Endothelial cell of umbilical vein (primary cell): ENCODE data around the gene COLEC11. TPM values are rescaled to one million over a fixed set of nuclear protein-coding genes. Genes with fewer than 3 reads are reported as not detected.

Source experiments
- BruUV-seq: library from RNA; stranded (reverse); fragments of 400-500 nt; replicated peaks from 2 replicates; lab custom pipeline; 2021; lab: Mats Ljungman, UMichigan
- CTCF ChIA-PET: fragments of 300-600, 350-600 bp; sonication (Branson Sonifier 250); formaldehyde crosslinking; loops from one replicate; lab custom pipeline; 2021; ENCODE audit warnings: antibody characterized with exemption, inconsistent platforms; lab: Charles Lee
- POLR2A ChIA-PET: fragments of 300-600, 350-600 bp; sonication (Branson Sonifier 250); formaldehyde crosslinking; loops from one replicate; lab custom pipeline; 2021; ENCODE audit warnings: antibody characterized with exemption, inconsistent platforms; lab: Charles Lee
- DNase-seq: peaks from one replicate; pipeline ENCODE4 v3.0.0-alpha.2; 2011; ENCODE audit warnings: low read depth, low spot score
- FAIRE-seq: peaks from 2 replicates; lab custom pipeline; 2011; peaks lifted over from hg19 to GRCh38; lab: Jason Lieb, UNC
- H2AFZ ChIP-seq: 2 replicates; pipeline ENCODE4 v1.6.0; 2012; ENCODE audit warnings: low read depth, low read length, control low read depth, inconsistent platforms
- H3K27ac ChIP-seq: 2 replicates; pipeline ENCODE4 v1.5.1; 2011; ENCODE audit warnings: low read depth, mild to moderate bottlenecking, control low read depth, low read length, moderate library complexity; ENCODE audit not compliant: insufficient read depth
- H3K27me3 ChIP-seq, 2 experiments: 2 replicates each; pipeline versions ENCODE4 v1.6.0 to v1.6.1; 2011; ENCODE audit warnings: low read length in 2 of 2, mixed read lengths in 1 of 2; ENCODE audit not compliant: control insufficient read depth in 2 of 2, insufficient read depth in 2 of 2
- H3K36me3 ChIP-seq, 2 experiments: 2 replicates in 1 of 2; 3 replicates in 1 of 2; pipeline ENCODE4 v1.5.1; 2011; ENCODE audit warnings: low read length in 2 of 2, mild to moderate bottlenecking in 1 of 2, moderate library complexity in 1 of 2; ENCODE audit not compliant: control insufficient read depth in 2 of 2, insufficient read depth in 2 of 2; ENCODE audit errors: extremely low read depth in 1 of 2
- H3K4me1 ChIP-seq: 3 replicates; pipeline ENCODE4 v1.5.1; 2011; ENCODE audit warnings: mild to moderate bottlenecking, low read length; ENCODE audit not compliant: control insufficient read depth, insufficient read depth; ENCODE audit errors: extremely low read depth
- H3K4me2 ChIP-seq: 2 replicates; pipeline ENCODE4 v1.6.1; 2011; ENCODE audit warnings: low read length, control low read depth, mixed read lengths; ENCODE audit not compliant: insufficient read depth
- H3K4me3 ChIP-seq, 3 experiments: fragments of 200-600 bp in 1 of 3; sonication (generic), shearing (Covaris generic) in 1 of 3; replicated peaks in 1 of 3; 2 replicates each; pipeline ENCODE4 v1.5.1; 2011 to 2016; ENCODE audit warnings: control low read depth in 3 of 3, low read length in 3 of 3, mild to moderate bottlenecking in 2 of 3, inconsistent platforms in 1 of 3, low read depth in 1 of 3, moderate library complexity in 1 of 3; ENCODE audit not compliant: insufficient read depth in 1 of 3
- H3K79me2 ChIP-seq: 2 replicates; pipeline ENCODE4 v1.6.0; 2012; ENCODE audit warnings: low read length, inconsistent platforms; ENCODE audit not compliant: control insufficient read depth, insufficient read depth
- H3K9ac ChIP-seq: replicated peaks from 2 replicates; pipeline ENCODE3; 2011; ENCODE audit warnings: low read length, control low read depth; ENCODE audit not compliant: insufficient read depth; ENCODE audit errors: extremely low read depth
- H3K9me1 ChIP-seq: replicated peaks from 3 replicates; pipeline ENCODE4 v1.6.0; 2011; ENCODE audit warnings: mild to moderate bottlenecking, low read length; ENCODE audit not compliant: control insufficient read depth, insufficient read depth; ENCODE audit errors: extremely low read depth
- H3K9me3 ChIP-seq: replicated peaks from 2 replicates; pipeline ENCODE4 v1.5.1; 2012; ENCODE audit warnings: low read length, inconsistent platforms; ENCODE audit not compliant: control insufficient read depth, insufficient read depth
- H4K20me1 ChIP-seq: replicated peaks from 2 replicates; pipeline ENCODE3; 2011; ENCODE audit warnings: mild to moderate bottlenecking, low read length; ENCODE audit not compliant: control insufficient read depth, insufficient read depth; ENCODE audit errors: extremely low read depth
- FOS ChIP-seq: IDR thresholded peaks from 2 replicates; pipeline ENCODE4 v1.6.1; 2011; ENCODE audit warnings: mild to moderate bottlenecking, low read length, moderate library complexity, borderline replicate concordance; ENCODE audit not compliant: insufficient read depth
- GATA2 ChIP-seq: IDR thresholded peaks from 2 replicates; pipeline ENCODE4 v1.7.0; 2011; ENCODE audit warnings: low read depth, mild to moderate bottlenecking, moderate library complexity, mixed read lengths, low read length; ENCODE audit not compliant: insufficient read length, insufficient read depth
- POLR2A ChIP-seq: IDR thresholded peaks from 2 replicates; pipeline ENCODE4 v1.6.1; 2012; ENCODE audit warnings: low read depth, mild to moderate bottlenecking, control low read depth, low read length
- POLR2AphosphoS5 ChIP-seq: IDR thresholded peaks from 2 replicates; pipeline ENCODE4 v1.6.1; 2012; ENCODE audit warnings: low read depth, mild to moderate bottlenecking, control low read depth, low read length, moderate library complexity; ENCODE audit not compliant: insufficient read depth
- dilution Hi-C: fragments of 300-500 bp; cut with MboI; formaldehyde crosslinking; loops from one replicate; pipeline ENCODE4 v1.15.0; 2019; ENCODE audit warnings: low sequenced_read_pairs; ENCODE audit not compliant: extremely low pct_ligation_motif_present
- intact Hi-C: fragments of 100-400 bp; cut with micrococcal nuclease; formaldehyde crosslinking; loops from one replicate; pipeline ENCODE4 v1.10.0; 2022
- polyA plus RNA-seq, 4 experiments: library from polyadenylated mRNA; depleted of rRNA in 3 of 4; stranded (reverse) in 3 of 4; unstranded in 1 of 4; fragments of >200 nt; gene quantifications; 2 replicates each; pipeline versions ENCODE4 v1.2.1 to v1.2.3, GENCODE V29; 2011 to 2012; ENCODE audit warnings: missing spikeins in 1 of 4
- total RNA-seq: library from RNA; stranded (reverse); gene quantifications from 2 replicates; pipeline ENCODE4 v1.2.3, GENCODE V29; 2021
- TF ChIP-seq, protein P1 (sequence below), 2 donors: IDR thresholded peaks; 1 replicate in 1 of 2; 2 replicates in 1 of 2; pipeline ENCODE4 v1.5.1; 2011; ENCODE audit warnings: low read length in 2 of 2, mild to moderate bottlenecking in 2 of 2, moderate library complexity in 2 of 2, control low read depth in 1 of 2, inconsistent platforms in 1 of 2, low read depth in 1 of 2; ENCODE audit not compliant: insufficient read depth in 1 of 2; ENCODE audit errors: extremely low read depth in 1 of 2
- TF ChIP-seq, protein P2 (sequence below): IDR thresholded peaks from 2 replicates; pipeline ENCODE4 v1.6.1; 2011; ENCODE audit not compliant: insufficient read depth, insufficient read length

COLEC11 gene
- total and polyA plus RNA-seq, 2 donors (not counting 3 experiments of a cell fraction or from before 2014, with no cell fraction given), result 0.15 TPM; not detected in 1

GRCh38 chr2:3638456-3638810, 43.5 kb downstream of the COLEC11 start:
- DNase-seq (no peak), FAIRE-seq (no peak)
- Histone ChIP-seq H3K27me3 (no peaks in the 10 kb centered on the region), H4K20me1 (no peaks in the 10 kb centered on the region), H3K9me3 (no peaks in the 10 kb centered on the region), H3K4me1 (no peaks in the 10 kb centered on the region), H3K79me2 (no peaks in the 10 kb centered on the region), H3K9me1 (no peaks in the 10 kb centered on the region), H3K4me2 (no peak overlapping the region), H3K9ac (no peak overlapping the region), H3K27ac (no peak overlapping the region), H2AFZ (no peak overlapping the region), H3K4me3 (no peak overlapping the region), H3K36me3 (no peaks in the 10 kb centered on the region)
- intact Hi-C loops, result no loop called here
- TF ChIP-seq POLR2A (no peak), POLR2AphosphoS5 (no peak), GATA2 (no peak), FOS (no peak)
- TF ChIP-seq, protein P1, sequence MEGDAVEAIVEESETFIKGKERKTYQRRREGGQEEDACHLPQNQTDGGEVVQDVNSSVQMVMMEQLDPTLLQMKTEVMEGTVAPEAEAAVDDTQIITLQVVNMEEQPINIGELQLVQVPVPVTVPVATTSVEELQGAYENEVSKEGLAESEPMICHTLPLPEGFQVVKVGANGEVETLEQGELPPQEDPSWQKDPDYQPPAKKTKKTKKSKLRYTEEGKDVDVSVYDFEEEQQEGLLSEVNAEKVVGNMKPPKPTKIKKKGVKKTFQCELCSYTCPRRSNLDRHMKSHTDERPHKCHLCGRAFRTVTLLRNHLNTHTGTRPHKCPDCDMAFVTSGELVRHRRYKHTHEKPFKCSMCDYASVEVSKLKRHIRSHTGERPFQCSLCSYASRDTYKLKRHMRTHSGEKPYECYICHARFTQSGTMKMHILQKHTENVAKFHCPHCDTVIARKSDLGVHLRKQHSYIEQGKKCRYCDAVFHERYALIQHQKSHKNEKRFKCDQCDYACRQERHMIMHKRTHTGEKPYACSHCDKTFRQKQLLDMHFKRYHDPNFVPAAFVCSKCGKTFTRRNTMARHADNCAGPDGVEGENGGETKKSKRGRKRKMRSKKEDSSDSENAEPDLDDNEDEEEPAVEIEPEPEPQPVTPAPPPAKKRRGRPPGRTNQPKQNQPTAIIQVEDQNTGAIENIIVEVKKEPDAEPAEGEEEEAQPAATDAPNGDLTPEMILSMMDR (IDR thresholded peaks at IDR 0.05; ENCODE audit: extremely low read depth in 1 of 2, insufficient read depth in 1 of 2, low read depth in 1 of 2, low read length in 2 of 2), result no peak
- TF ChIP-seq, protein P2, sequence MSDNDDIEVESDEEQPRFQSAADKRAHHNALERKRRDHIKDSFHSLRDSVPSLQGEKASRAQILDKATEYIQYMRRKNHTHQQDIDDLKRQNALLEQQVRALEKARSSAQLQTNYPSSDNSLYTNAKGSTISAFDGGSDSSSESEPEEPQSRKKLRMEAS, result no peak
- ChIA-PET POLR2A (no interaction called here), CTCF (no interaction called here)
- dilution Hi-C loops, result no loop called here
- no TSS peak for BruUV-seq
